WTC11 (cell line): ENCODE measurements around the gene NRXN2. TPM values are rescaled to one million over a fixed set of nuclear protein-coding genes. Genes with fewer than 3 reads are reported as not detected.

Experiments used
- ATAC-seq: fragments of 200-7000 bp; cut with Tn5 transposase; 2 replicates; pipeline ENCODE4 v1.10.0; 2021; ENCODE audit warnings: mild to moderate bottlenecking, moderate library complexity
- CTCF ChIA-PET: fragments of 300-600 bp; sonication (Branson Sonifier 250); formaldehyde crosslinking; loops from one replicate; lab custom pipeline; 2021; ENCODE audit warnings: antibody characterized with exemption; lab: Charles Lee
- POLR2A ChIA-PET: fragments of 350-600 bp; sonication (Branson Sonifier 250); formaldehyde crosslinking; loops from one replicate; lab custom pipeline; 2021; ENCODE audit warnings: antibody characterized with exemption; lab: Charles Lee
- DNase-seq: peaks from one replicate; pipeline ENCODE4 v3.0.0; 2021; ENCODE audit warnings: low spot score
- H3K27ac Mint-ChIP-seq: 2 replicates; pipeline ENCODE4 v1.8.0; 2021; ENCODE audit warnings: mixed read lengths
- H3K27me3 Mint-ChIP-seq: 2 replicates; pipeline ENCODE4 v1.8.0; 2021; ENCODE audit warnings: low read depth, mild to moderate bottlenecking, moderate library complexity, mixed read lengths
- H3K36me3 Mint-ChIP-seq: 2 replicates; pipeline ENCODE4 v1.8.0; 2021; ENCODE audit warnings: mixed read lengths
- H3K4me1 Mint-ChIP-seq: 2 replicates; pipeline ENCODE4 v1.8.0; 2022; ENCODE audit warnings: mixed read lengths
- H3K4me3 Mint-ChIP-seq: 2 replicates; pipeline ENCODE4 v1.8.0; 2021; ENCODE audit warnings: mild to moderate bottlenecking, moderate library complexity, mixed read lengths
- H3K9me3 Mint-ChIP-seq: 2 replicates; pipeline ENCODE4 v1.8.0; 2021; ENCODE audit warnings: mixed read lengths
- AR ChIP-seq: fragments of 250-450 bp; sonication (Bioruptor Pico); IDR thresholded peaks from 2 replicates; pipeline ENCODE4 v1.9.0; 2021; ENCODE audit warnings: mild to moderate bottlenecking
- FOXP1 ChIP-seq: sonication (generic); formaldehyde crosslinking; IDR thresholded peaks from 2 replicates; pipeline ENCODE4 v1.8.0; 2022; ENCODE audit warnings: missing genetic modification reagents, mild to moderate bottlenecking, moderate library complexity, borderline replicate concordance
- FOXP4 ChIP-seq: sonication (generic); formaldehyde crosslinking; IDR thresholded peaks from 2 replicates; pipeline ENCODE4 v1.8.0; 2022; ENCODE audit warnings: mild to moderate bottlenecking, missing genetic modification reagents
- HMGA2 ChIP-seq: fragments of 250-450 bp; sonication (Bioruptor Pico); IDR thresholded peaks from 2 replicates; pipeline ENCODE4 v1.4.0; 2021; ENCODE audit warnings: mild to moderate bottlenecking, moderate library complexity
- HMGXB4 ChIP-seq: sonication (generic); formaldehyde crosslinking; IDR thresholded peaks from 2 replicates; pipeline ENCODE4 v1.8.1; 2023; ENCODE audit warnings: mild to moderate bottlenecking, moderate library complexity, missing genetic modification reagents
- IRF2 ChIP-seq: sonication (generic); formaldehyde crosslinking; IDR thresholded peaks from 2 replicates; pipeline ENCODE4 v1.8.0; 2022; ENCODE audit warnings: low read depth, missing genetic modification reagents, borderline replicate concordance
- JAZF1 ChIP-seq: fragments of 250-450 bp; sonication (Bioruptor Pico); IDR thresholded peaks from 2 replicates; pipeline ENCODE4 v1.9.0; 2021; ENCODE audit warnings: moderate library complexity, mild to moderate bottlenecking, inconsistent platforms
- NFATC4 ChIP-seq: fragments of 250-450 bp; sonication (Bioruptor Pico); IDR thresholded peaks from 2 replicates; pipeline ENCODE4 v1.9.0; 2021; ENCODE audit warnings: mild to moderate bottlenecking
- NR1H2 ChIP-seq: sonication (generic); formaldehyde crosslinking; IDR thresholded peaks from 2 replicates; pipeline ENCODE4 v1.9.0; 2021; ENCODE audit warnings: mild to moderate bottlenecking, moderate library complexity, missing genetic modification reagents
- OVOL2 ChIP-seq: fragments of 250-450 bp; sonication (Bioruptor Pico); IDR thresholded peaks from 2 replicates; pipeline ENCODE4 v1.9.0; 2021; ENCODE audit warnings: mild to moderate bottlenecking, borderline replicate concordance
- SMAD4 ChIP-seq: sonication (generic); formaldehyde crosslinking; IDR thresholded peaks from 2 replicates; pipeline ENCODE4 v1.8.0; 2022; ENCODE audit warnings: mild to moderate bottlenecking, missing genetic modification reagents
- TEAD4 ChIP-seq: sonication (generic); formaldehyde crosslinking; IDR thresholded peaks from 2 replicates; pipeline ENCODE4 v1.8.0; 2022; ENCODE audit warnings: mild to moderate bottlenecking, missing genetic modification reagents
- TP53 ChIP-seq: sonication (generic); formaldehyde crosslinking; IDR thresholded peaks from 2 replicates; pipeline ENCODE4 v1.8.1; 2023; ENCODE audit warnings: mild to moderate bottlenecking, missing genetic modification reagents
- ZNF121 ChIP-seq: sonication (generic); formaldehyde crosslinking; IDR thresholded peaks from 2 replicates; pipeline ENCODE4 v1.8.0; 2023; ENCODE audit warnings: missing genetic modification reagents
- ZNF219 ChIP-seq: sonication (generic); formaldehyde crosslinking; IDR thresholded peaks from 2 replicates; pipeline ENCODE4 v1.8.0; 2023; ENCODE audit warnings: missing genetic modification reagents, mild to moderate bottlenecking, borderline replicate concordance
- ZNF263 ChIP-seq: sonication (generic); formaldehyde crosslinking; IDR thresholded peaks from 2 replicates; pipeline ENCODE4 v1.8.1; 2022; ENCODE audit warnings: low read depth, mild to moderate bottlenecking, moderate library complexity, missing genetic modification reagents
- ZNF281 ChIP-seq: sonication (generic); formaldehyde crosslinking; IDR thresholded peaks from 2 replicates; pipeline ENCODE4 v1.8.0; 2023; ENCODE audit warnings: mild to moderate bottlenecking, missing genetic modification reagents
- ZSCAN18 ChIP-seq: fragments of 250-450 bp; sonication (Bioruptor Pico); IDR thresholded peaks from 2 replicates; pipeline ENCODE4 v2.1.2; 2022; ENCODE audit warnings: mild to moderate bottlenecking, moderate library complexity
- total RNA-seq: library from RNA; stranded (reverse); gene quantifications from 3 replicates; pipeline ENCODE4 v1.2.3, GENCODE V29; 2021
- TF ChIP-seq, protein P1 (sequence below): fragments of 250-450 bp; sonication (Bioruptor Pico); IDR thresholded peaks from 2 replicates; pipeline ENCODE4 v1.8.0; 2021; ENCODE audit warnings: mild to moderate bottlenecking
- TF ChIP-seq, protein P2 (sequence below): fragments of 250-450 bp; sonication (Bioruptor Pico); IDR thresholded peaks from 2 replicates; pipeline ENCODE4 v1.9.0; 2021; ENCODE audit warnings: mild to moderate bottlenecking

The NRXN2 gene
- total RNA-seq, 1 experiment from 2014 or later = 8.6 TPM

GRCh38 chr11:64747961-64748665, 25.1 kb upstream of the NRXN2 start:
- H3K4me1 Mint-ChIP-seq = peaks cover 16% of the 10 kb centered on the region
- CTCF ChIA-PET = interaction anchor here (0.5 to 2.3 kb wide), 7 partner anchors 12 to 140 kb away, joined by 3 to 13 read pairs (median 5); partner anchors contain the start of genes PYGM and SF1
- no peak overlapping the region for H3K4me3 Mint-ChIP-seq
- ATAC-seq = no peak
- H3K36me3 Mint-ChIP-seq = no peaks in the 10 kb centered on the region
- TF ChIP-seq, protein P1, sequence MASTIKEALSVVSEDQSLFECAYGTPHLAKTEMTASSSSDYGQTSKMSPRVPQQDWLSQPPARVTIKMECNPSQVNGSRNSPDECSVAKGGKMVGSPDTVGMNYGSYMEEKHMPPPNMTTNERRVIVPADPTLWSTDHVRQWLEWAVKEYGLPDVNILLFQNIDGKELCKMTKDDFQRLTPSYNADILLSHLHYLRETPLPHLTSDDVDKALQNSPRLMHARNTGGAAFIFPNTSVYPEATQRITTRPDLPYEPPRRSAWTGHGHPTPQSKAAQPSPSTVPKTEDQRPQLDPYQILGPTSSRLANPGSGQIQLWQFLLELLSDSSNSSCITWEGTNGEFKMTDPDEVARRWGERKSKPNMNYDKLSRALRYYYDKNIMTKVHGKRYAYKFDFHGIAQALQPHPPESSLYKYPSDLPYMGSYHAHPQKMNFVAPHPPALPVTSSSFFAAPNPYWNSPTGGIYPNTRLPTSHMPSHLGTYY (CRISPR knock-in tag) = no peak
- TF ChIP-seq ZNF121 (CRISPR knock-in tag) (no peak), FOXP1 (no peak), HMGA2 (CRISPR knock-in tag) (no peak), SMAD4 (no peak), TP53 (CRISPR knock-in tag) (no peak), ZNF219 (CRISPR knock-in tag) (no peak), IRF2 (no peak), JAZF1 (no peak)
- TF ChIP-seq, all 79 proteins: peak for 0
- peaks cover 12% of the 10 kb centered on the region for H3K27me3 Mint-ChIP-seq
- POLR2A ChIA-PET = no interaction called here
- H3K27ac Mint-ChIP-seq = no peak overlapping the region
- no peak for DNase-seq
- H3K9me3 Mint-ChIP-seq = no peaks in the 10 kb centered on the region

DNA sequence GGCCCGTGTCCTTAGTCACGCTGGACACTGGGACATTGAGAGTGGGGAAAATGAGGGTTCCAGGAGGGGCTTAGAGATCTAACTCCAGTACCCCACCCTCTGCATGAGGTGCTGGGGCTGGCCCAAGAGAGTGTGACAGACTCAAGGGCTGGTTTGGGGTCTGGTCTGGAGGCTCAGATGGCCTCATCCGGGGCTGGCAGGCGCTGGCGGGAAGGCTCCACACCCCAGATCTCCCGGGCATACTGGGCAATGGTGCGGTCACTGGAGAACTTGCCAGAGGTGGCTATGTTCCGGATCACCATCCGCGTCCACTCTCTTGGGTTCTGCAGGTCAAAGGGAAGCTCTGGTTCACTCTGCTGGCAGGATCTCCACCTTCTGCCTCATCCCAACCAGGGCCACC, 23.5 kb upstream of the NRXN2 start:
- H3K27me3 Mint-ChIP-seq = peaks cover 22% of the 10 kb centered on the region
- peaks cover 16% of the 10 kb centered on the region for H3K4me1 Mint-ChIP-seq
- H3K4me3 Mint-ChIP-seq = peak overlapping the region; percentile 46
- POLR2A ChIA-PET = interaction anchor here (0.5 to 2.1 kb wide), 2 partner anchors 13 to 24 kb away, joined by 5 to 10 read pairs; partner anchors contain the start of gene PYGM
- no peaks in the 10 kb centered on the region for H3K36me3 Mint-ChIP-seq
- ATAC-seq = no peak
- no peak for DNase-seq
- no peaks in the 10 kb centered on the region for H3K9me3 Mint-ChIP-seq
- CTCF ChIA-PET = interaction anchor here (1.5 to 2.3 kb wide), 4 partner anchors 13 to 102 kb away, joined by 5 to 13 read pairs (median 9); partner anchors contain the start of genes PYGM and SF1
- no peak overlapping the region for H3K27ac Mint-ChIP-seq
- TF ChIP-seq IRF2 = no peak
- no peak for TF ChIP-seq ZNF263
- TF ChIP-seq TEAD4 (CRISPR knock-in tag) = no peak
- TF ChIP-seq, protein P1 (CRISPR knock-in tag) = no peak
- TF ChIP-seq AR = no peak
- TF ChIP-seq NR1H2 = no peak
- no peak for TF ChIP-seq ZNF281 (CRISPR knock-in tag)
- TF ChIP-seq, protein P2, sequence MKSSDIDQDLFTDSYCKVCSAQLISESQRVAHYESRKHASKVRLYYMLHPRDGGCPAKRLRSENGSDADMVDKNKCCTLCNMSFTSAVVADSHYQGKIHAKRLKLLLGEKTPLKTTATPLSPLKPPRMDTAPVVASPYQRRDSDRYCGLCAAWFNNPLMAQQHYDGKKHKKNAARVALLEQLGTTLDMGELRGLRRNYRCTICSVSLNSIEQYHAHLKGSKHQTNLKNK (CRISPR knock-in tag) = no peak
- no peak for TF ChIP-seq FOXP4 (CRISPR knock-in tag)
- TF ChIP-seq OVOL2 (CRISPR knock-in tag) = no peak
- TF ChIP-seq NFATC4 = no peak
- TF ChIP-seq ZSCAN18 (CRISPR knock-in tag) = no peak
- TF ChIP-seq HMGXB4 (CRISPR knock-in tag) = no peak
